Stimulated activated CD4-positive, alpha-beta T cell treated with anti-CD3 and anti-CD28 coated beads, Interleukin-15, amount 100 ng/mL, for 1 hour (primary cell): Measurements from ENCODE around the gene RAC2.
"Not testable (repeated sequence)": the region's sequence is repeated elsewhere in the genome, so short reads cannot be mapped to it uniquely, and the experiment has no call there.

Source experiments
- DNase-seq, 2 donors: peaks; one replicate each; pipeline ENCODE4 v3.0.0-alpha.2; 2020; ENCODE audit warnings: low read depth in 1 of 2, low spot score in 1 of 2

Gene RAC2

GRCh38 chr22:37256075-37256726 lies 12.1 kb upstream of the RAC2 start:
- DNase-seq: no peak

- DNase-seq: no peak
Measured at GRCh38 chr22:37255558-37256006, 11.5 kb upstream of the RAC2 start.

- DNase-seq: no peak
Measured at GRCh38 chr22:37254867-37255233, 10.8 kb upstream of the RAC2 start.

DNA sequence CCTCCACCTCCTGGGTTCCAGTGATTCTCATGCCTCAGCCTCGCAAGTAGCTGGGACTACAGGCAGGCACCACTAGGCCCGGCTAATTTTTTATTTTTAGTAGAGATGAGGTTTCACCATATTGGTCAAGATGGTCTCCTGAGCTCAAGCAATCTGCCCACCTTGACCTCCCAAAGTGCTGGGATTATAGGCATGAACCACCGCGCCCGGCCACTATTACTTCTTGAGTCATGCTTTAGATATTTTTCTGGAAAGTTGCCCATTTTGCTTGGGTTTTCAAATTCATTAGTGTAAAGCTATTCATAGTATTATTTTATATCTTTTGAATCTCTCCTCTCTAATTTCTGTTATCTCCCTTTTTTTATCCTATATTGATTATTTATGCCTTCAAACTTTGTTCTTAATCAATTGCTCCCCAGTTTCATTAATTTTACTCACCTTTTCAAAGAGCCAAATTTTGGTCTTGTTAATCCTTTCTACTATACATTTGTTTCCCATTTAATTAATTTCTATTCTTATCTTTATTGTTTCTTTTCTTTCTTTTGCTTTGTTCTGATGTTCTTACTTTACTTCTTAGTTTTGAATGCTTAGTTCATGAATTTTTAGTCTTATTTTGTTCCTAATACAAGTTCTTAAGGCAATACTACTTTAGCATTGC lies 10.3 kb upstream of the RAC2 start:
- no peak for DNase-seq

DNA sequence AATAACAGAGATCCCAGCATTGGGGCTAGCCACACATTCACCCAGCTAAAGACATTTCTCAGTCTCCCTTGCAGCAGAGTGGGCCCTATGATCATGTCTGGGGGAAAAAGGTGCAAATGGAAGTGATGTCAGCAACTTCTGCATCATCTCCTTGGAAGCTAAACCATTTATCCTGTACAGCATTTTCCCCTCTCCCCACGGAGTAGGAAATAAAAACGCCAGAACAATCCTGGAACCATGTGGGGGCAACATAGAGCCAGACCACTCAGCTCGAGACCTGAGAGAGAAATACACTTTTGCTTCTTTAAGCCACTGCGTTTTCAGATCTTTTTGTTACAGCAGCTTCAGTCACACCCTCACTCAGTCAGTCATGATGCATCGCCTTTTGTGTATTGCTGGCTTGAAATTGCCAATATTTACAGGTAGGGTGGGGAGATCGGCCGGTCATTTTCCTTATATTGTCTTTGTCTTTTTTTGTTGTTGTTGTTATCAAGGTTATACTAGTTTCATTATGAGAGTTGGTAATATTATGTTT lies 9.1 kb upstream of the RAC2 start:
- no peak for DNase-seq

DNA sequence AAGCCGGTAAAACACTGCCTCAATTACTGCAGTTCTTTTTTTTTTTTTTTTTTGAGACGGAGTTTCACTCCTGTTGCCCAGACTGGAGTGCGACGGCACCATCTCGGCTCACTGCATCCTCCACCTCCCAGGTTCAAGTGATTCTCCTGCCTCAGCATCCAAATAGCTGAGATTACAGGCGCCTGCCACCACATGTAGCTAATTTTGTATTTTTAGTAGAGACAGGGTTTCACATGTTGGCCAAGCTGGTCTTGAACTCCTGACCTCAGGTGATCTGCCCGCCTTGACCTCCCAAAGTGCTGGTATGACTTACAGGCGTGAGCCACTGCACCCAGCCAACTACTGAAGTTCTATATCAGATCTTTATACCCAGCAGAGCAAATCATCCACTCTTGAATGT lies 7.8 kb upstream of the RAC2 start:
- not testable (repeated sequence) for DNase-seq

DNA sequence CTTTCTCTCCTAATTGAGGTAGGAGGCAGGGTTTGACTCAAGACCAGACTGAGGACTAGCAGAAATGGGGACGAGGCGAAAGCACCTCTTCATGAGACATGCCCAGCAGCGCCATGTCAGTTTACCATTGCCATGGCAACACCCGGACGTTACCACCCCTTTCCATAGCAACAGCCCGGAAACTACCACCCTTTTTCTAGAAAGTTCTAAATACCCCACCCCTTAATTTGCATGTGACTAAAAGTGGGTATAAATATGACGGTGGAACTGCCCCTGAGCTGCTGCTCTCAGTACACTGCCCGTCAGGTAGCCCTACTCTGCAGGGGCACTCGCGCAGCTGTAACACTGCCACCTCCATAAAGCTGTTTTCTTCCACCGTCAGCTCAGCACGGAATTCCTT lies 5.9 kb upstream of the RAC2 start:
- no peak for DNase-seq

DNA sequence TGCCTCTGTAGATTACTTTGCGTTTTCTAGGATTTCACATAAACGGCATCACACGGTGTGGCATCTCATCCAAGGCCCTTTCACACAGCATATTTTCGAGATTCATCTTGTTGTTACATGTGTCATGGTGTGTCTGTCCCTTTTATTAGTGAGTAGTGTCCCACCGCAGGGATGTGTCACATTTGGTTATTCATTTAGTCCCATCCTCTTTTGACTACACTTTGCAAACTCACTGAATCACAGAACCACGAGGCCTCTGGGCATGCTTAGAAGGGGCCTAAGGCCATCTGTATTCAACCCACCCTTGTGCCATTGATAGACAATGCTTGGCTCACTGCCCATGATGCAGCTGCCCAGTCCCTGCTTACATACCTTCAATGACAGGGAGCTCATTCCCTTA lies 4.2 kb upstream of the RAC2 start:
- DNase-seq: no peak

DNA sequence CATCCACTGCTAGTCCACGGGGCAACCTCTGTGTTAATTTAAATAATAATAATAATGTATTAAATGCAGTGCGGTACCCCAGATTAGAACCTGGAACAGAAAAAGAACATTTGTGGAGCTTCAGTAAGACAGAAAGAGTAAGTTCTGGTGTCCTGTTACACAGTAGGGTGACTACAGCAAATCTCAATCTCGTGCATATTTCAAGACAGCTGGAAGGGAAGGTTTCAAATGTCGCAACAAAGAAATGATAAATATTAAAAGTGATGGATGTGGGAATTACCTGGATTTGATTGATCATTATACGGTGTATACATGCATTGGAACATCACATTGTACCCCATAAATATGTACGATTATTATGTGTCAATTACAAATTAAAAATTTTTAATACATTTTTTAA lies 1.7 kb upstream of the RAC2 start:
- no peak for DNase-seq

GRCh38 chr22:37244922-37245722 lies 1.1 kb upstream of the RAC2 start:
- no peak for DNase-seq

- DNase-seq: no peak
Measured at GRCh38 chr22:37243402-37244113, 511 bp downstream of the RAC2 start.

- peak; percentile 77 to 82 for DNase-seq
Measured at GRCh38 chr22:37242395-37242918, 1.6 kb downstream of the RAC2 start.

GRCh38 chr22:37241351-37242142 lies 2.5 kb downstream of the RAC2 start:
- DNase-seq: no peak

DNA sequence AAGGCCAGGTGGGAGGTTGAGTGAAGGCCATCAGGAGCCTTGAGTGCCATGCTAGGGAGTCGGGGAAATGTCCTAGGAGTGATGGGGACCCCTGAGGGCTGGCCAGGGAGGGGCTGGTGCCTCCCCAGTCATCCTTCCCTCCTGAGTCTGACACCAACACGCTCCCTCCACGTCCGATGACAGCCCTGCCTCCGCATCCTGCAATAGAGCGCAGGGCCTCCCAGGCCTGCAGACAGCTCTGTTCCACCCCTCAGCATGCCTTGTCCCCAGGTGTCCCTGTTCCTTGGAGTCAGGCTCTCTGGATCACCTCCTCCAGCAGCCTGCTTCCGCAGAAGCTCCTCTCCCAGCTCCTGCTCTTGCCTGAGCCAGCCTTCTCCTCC lies 3.1 kb downstream of the RAC2 start:
- DNase-seq: no peak

DNA sequence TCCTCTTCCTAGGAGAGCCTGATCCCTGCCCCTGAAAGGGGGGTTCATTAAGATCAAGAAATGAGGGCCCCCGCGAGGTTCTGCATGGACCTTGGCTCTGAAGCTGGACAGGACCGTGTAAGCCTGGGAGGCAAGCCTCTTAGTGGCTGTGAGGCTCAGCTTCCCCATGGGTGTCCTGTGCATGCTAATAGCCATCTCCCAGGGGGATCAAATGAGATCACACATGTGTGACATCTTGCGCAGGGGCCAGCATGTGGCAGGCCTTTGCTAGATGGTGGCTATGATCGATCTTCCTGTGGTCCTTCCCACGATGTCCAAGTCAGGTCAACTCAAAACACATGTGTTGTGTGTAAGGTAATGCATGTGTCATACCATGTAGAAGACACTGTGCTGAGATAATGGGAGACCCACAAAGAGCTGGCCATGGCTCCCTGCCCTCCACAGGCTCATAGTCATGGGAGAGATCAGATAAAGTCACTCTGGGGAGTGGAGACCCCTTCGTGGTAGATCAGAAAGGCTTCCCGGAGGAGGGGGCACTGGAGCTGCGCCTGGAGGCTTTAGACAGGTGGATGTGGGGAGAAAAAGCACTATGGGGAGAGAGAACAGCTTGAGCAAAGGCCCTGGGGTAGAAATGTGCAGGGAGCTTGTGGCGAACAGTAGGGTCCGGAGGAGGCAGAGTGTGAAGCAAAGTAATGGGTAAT lies 3.7 kb downstream of the RAC2 start:
- no peak for DNase-seq

GRCh38 chr22:37239336-37240239 lies 4.5 kb downstream of the RAC2 start:
- DNase-seq: no peak

GRCh38 chr22:37237371-37238268 lies 6.4 kb downstream of the RAC2 start:
- no peak for DNase-seq
